ENCODE results near the gene NIFK. TPM values are rescaled to one million over a fixed set of nuclear protein-coding genes. Genes with fewer than 3 reads are reported as not detected.
"Not testable (repeated sequence)": the region's sequence is repeated elsewhere in the genome, so short reads cannot be mapped to it uniquely, and the experiment has no call there.

NIFK gene
- total RNA-seq, 1 experiment from 2014 or later = 171 TPM

DNA sequence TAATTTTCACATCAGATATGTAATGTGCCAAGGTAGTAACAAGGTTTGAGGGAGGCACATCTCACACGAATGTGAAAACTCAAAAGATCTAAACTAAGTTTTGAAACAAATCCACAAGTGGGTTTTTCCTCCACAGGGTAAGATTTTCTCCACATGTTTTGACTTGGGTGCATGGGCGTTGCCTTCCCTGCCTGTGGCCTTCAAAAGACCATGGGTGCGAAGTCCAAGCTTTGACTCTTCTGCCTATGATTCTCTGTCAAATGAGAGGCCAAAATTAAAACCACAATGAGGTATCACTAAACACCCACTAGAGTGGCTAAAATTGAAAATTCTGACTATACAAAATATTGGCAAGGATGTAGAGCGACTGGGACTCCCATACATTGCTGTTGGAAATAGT, 30.7 kb downstream of the NIFK start:
- Mint-ChIP-seq H3K27ac (ENCODE audit: low read depth, unreplicated experiment) (no peak overlapping the region), H3K4me1 (ENCODE audit: insufficient read depth, unreplicated experiment) (peaks cover 13% of the 10 kb centered on the region), H3K36me3 (ENCODE audit: insufficient read depth, unreplicated experiment) (no peaks in the 10 kb centered on the region), H3K9me3 (ENCODE audit: unreplicated experiment) (no peaks in the 10 kb centered on the region), H3K27me3 (ENCODE audit: insufficient read depth, unreplicated experiment) (no peaks in the 10 kb centered on the region), H3K4me3 (ENCODE audit: unreplicated experiment) (no peak overlapping the region)
- intact Hi-C loops (cut with micrococcal nuclease) = no loop called here
- no peak for DNase-seq (ENCODE audit: unreplicated experiment)
- TF ChIP-seq, protein P1, sequence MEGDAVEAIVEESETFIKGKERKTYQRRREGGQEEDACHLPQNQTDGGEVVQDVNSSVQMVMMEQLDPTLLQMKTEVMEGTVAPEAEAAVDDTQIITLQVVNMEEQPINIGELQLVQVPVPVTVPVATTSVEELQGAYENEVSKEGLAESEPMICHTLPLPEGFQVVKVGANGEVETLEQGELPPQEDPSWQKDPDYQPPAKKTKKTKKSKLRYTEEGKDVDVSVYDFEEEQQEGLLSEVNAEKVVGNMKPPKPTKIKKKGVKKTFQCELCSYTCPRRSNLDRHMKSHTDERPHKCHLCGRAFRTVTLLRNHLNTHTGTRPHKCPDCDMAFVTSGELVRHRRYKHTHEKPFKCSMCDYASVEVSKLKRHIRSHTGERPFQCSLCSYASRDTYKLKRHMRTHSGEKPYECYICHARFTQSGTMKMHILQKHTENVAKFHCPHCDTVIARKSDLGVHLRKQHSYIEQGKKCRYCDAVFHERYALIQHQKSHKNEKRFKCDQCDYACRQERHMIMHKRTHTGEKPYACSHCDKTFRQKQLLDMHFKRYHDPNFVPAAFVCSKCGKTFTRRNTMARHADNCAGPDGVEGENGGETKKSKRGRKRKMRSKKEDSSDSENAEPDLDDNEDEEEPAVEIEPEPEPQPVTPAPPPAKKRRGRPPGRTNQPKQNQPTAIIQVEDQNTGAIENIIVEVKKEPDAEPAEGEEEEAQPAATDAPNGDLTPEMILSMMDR (IDR thresholded peaks at IDR 0.05; ENCODE audit: unreplicated experiment) = no peak
- ChIA-PET POLR2A (interaction anchor here (0.6 kb wide), 1 partner anchor 293 kb away, joined by 7 read pairs; no protein-coding TSS in a partner anchor), CTCF (no interaction called here)
- BruUV-seq (replicated peaks) = no TSS peak

DNA sequence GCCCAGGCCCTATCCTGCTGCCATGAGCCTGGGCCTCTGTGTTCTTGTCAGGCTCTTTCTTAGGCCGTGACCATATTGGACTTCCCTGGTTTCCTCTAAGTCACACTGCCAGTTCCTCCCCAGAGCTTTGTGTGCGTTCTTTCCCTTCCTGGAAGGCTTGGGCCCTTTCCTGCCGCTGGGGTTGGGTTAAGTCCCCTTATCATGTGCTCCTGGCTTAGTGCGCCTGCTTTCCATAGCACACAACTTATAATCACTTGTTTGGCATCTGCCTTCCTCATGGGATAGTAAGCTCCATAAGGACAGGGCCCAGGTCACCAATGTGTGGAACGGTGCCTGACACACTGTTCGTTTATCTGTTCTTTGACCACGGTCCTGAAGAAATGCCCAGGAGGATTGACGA, 31.3 kb downstream of the NIFK start:
- ChIA-PET CTCF (no interaction called here), POLR2A (interaction anchor here (0.6 kb wide), 1 partner anchor 293 kb away, joined by 7 read pairs; no protein-coding TSS in a partner anchor)
- Mint-ChIP-seq H3K4me1 (ENCODE audit: insufficient read depth, unreplicated experiment) (peaks cover 10% of the 10 kb centered on the region), H3K9me3 (ENCODE audit: unreplicated experiment) (no peaks in the 10 kb centered on the region), H3K36me3 (ENCODE audit: insufficient read depth, unreplicated experiment) (no peaks in the 10 kb centered on the region), H3K4me3 (ENCODE audit: unreplicated experiment) (no peak overlapping the region), H3K27me3 (ENCODE audit: insufficient read depth, unreplicated experiment) (no peaks in the 10 kb centered on the region), H3K27ac (ENCODE audit: low read depth, unreplicated experiment) (no peak overlapping the region)
- intact Hi-C loops (cut with micrococcal nuclease) = no loop called here
- no TSS peak for BruUV-seq (replicated peaks)
- TF ChIP-seq, protein P1 (IDR thresholded peaks at IDR 0.05; ENCODE audit: unreplicated experiment) = no peak
- no peak for DNase-seq (ENCODE audit: unreplicated experiment)

DNA sequence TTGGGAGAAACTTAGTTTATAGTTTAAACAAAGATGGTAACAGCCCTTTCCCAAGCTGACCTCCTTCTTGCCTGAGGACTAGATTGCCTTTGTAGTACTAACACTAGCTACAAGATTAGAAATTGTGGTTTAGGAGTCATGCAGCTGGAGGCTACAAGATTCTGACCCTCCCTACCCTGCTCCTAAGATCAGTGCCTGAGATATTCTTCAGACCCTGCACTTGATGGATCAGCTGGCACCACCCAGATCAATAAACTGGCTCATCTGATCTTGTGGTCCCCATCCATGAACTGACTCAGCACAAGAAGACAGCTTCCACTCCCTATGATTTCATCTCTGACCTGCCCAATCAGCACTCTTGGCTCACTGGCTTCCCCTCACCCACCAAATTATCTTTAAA, 34.9 kb downstream of the NIFK start:
- H3K27ac Mint-ChIP-seq (ENCODE audit: low read depth, unreplicated experiment); H3K36me3 Mint-ChIP-seq (ENCODE audit: insufficient read depth, unreplicated experiment); DNase-seq (ENCODE audit: unreplicated experiment); H3K27me3 Mint-ChIP-seq (ENCODE audit: insufficient read depth, unreplicated experiment); H3K9me3 Mint-ChIP-seq (ENCODE audit: unreplicated experiment); BruUV-seq (replicated peaks); H3K4me3 Mint-ChIP-seq (ENCODE audit: unreplicated experiment): not testable (repeated sequence)
- H3K4me1 Mint-ChIP-seq (ENCODE audit: insufficient read depth, unreplicated experiment) = peaks cover 24% of the 10 kb centered on the region
- intact Hi-C loops (cut with micrococcal nuclease) = loop anchor here (5.0 kb wide), 1 partner anchor 39 kb away; no protein-coding TSS in a partner anchor
- ChIA-PET POLR2A (interaction anchor here (1.0 to 1.5 kb wide), 2 partner anchors 52 to 106 kb away, joined by 4 to 5 read pairs; partner anchors contain the start of gene CLASP1), CTCF (interaction anchor here (0.6 to 1.2 kb wide), 3 partner anchors 12 to 105 kb away, joined by 3 read pairs; no protein-coding TSS in a partner anchor)

DNA sequence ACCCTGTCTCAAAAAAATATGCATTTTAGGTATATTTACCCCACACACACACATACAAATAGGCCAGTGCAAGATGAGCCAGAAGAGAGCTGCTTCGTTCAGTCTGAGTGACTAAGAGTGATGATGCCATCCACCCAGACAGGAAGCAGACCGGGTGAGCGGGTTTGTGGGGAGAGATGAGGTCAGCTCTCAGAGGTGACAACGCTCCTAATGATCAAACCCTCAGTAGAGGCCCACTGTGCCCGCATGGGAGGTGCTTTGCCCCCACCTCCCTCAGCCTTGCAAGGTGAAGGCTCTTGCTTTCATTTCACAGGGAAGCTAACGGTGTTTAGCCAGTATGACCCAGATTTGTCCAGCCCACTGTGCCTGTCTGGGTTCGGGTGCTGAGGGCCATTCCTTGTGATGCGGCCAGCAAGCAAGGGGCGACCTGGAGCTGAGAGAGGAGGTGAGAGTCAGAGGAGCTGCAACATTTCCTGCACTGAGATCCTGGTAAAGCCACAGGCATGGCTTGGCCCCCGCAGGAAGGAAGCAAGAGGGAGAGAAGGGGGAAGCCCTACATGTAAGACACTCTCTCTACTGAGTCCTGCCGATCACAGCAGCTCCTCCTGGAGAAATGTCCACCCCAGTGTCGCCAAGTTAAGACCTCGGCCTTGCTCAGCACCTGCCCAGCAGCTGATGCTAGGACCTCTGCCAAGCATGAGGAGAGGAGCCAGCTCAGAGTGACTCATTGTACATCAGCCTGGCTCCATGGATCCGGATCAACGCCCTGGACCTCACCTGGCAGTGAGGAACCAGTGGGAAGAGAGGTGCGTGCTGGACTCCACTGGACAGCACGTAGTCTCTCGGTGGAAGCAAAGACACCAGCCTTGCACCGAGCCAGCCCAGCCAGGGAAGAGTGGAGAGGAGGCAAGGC, 37.0 kb downstream of the NIFK start:
- TF ChIP-seq, protein P1 (IDR thresholded peaks at IDR 0.05; ENCODE audit: unreplicated experiment) = no peak
- POLR2A ChIA-PET = interaction anchor here (0.7 to 2.2 kb wide), 14 partner anchors 19 to 348 kb away, joined by 3 to 30 read pairs (median 5); partner anchors contain the start of genes CLASP1, NIFK and RNU4ATAC
- Mint-ChIP-seq H3K27me3 (ENCODE audit: insufficient read depth, unreplicated experiment) (no peaks in the 10 kb centered on the region), H3K4me3 (ENCODE audit: unreplicated experiment) (no peak overlapping the region), H3K4me1 (ENCODE audit: insufficient read depth, unreplicated experiment) (peaks cover 32% of the 10 kb centered on the region), H3K9me3 (ENCODE audit: unreplicated experiment) (no peaks in the 10 kb centered on the region), H3K27ac (ENCODE audit: low read depth, unreplicated experiment) (peak overlapping the region; percentile 64), H3K36me3 (ENCODE audit: insufficient read depth, unreplicated experiment) (no peaks in the 10 kb centered on the region)
- no TSS peak for BruUV-seq (replicated peaks)
- CTCF ChIA-PET = interaction anchor here (0.6 to 1.9 kb wide), 7 partner anchors 31 to 623 kb away, joined by 3 to 8 read pairs (median 3); partner anchors contain the start of gene RNU4ATAC
- intact Hi-C loops (cut with micrococcal nuclease) = loop anchor here (5.0 kb wide), 1 partner anchor 37 kb away; no protein-coding TSS in a partner anchor
- DNase-seq (ENCODE audit: unreplicated experiment) = peak; percentile 90

Data from MCF 10A (cell line).